ENCODE data around the gene RASA3.

The RASA3 gene

GRCh38 chr13:114166381-114167131 lies 34.1 kb upstream of the RASA3 start:
- no peak for DNase-seq
- Histone ChIP-seq H2AFZ (ENCODE audit: low read length) (no peak overlapping the region), H3K36me3 (replicated peaks; ENCODE audit: insufficient read depth, low read length) (no peaks in the 10 kb centered on the region), H4K20me1 (ENCODE audit: insufficient read depth, low read length) (no peaks in the 10 kb centered on the region), H3K9ac (ENCODE audit: low read length) (no peak overlapping the region), H3K9me2 (replicated peaks; ENCODE audit: insufficient read depth, low read length) (no peaks in the 10 kb centered on the region), H3K27me3 (replicated peaks; ENCODE audit: insufficient read depth, low read length) (no peaks in the 10 kb centered on the region), H3K4me1 (ENCODE audit: low read length) (peaks cover 4% of the 10 kb centered on the region), H3K9me3 (replicated peaks; ENCODE audit: insufficient read depth, low read length) (no peaks in the 10 kb centered on the region), H3F3A (ENCODE audit: insufficient read depth, low read length) (no peaks in the 10 kb centered on the region), H3K4me3 (ENCODE audit: low read length) (no peak overlapping the region), H3K4me2 (ENCODE audit: low read depth, low read length) (no peak overlapping the region), H3K79me2 (ENCODE audit: low read length) (no peaks in the 10 kb centered on the region), H3K27ac (ENCODE audit: low read length) (no peak overlapping the region)
- no peak for TF ChIP-seq EZH2 (optimal IDR thresholded peaks at IDR 0.05; ENCODE audit: low read depth, low read length)
- TF ChIP-seq EZH2phosphoT487 (IDR thresholded peaks at IDR 0.05; ENCODE audit: low read length), result no peak
- no peak for TF ChIP-seq CTCF (IDR thresholded peaks at IDR 0.05; ENCODE audit: low read length)

GRCh38 chr13:114164681-114165429 lies 32.4 kb upstream of the RASA3 start:
- H3K36me3 ChIP-seq (replicated peaks; ENCODE audit: insufficient read depth, low read length), result no peaks in the 10 kb centered on the region
- no peaks in the 10 kb centered on the region for H3F3A ChIP-seq (ENCODE audit: insufficient read depth, low read length)
- no peaks in the 10 kb centered on the region for H4K20me1 ChIP-seq (ENCODE audit: insufficient read depth, low read length)
- no peaks in the 10 kb centered on the region for H3K79me2 ChIP-seq (ENCODE audit: low read length)
- no peak overlapping the region for H3K4me2 ChIP-seq (ENCODE audit: low read depth, low read length)
- no peaks in the 10 kb centered on the region; the same call in 1 of the 2 replicates for H3K27me3 ChIP-seq (replicated peaks; ENCODE audit: insufficient read depth, low read length)
- peaks cover 6% of the 10 kb centered on the region for H3K4me1 ChIP-seq (ENCODE audit: low read length)
- H3K9ac ChIP-seq (ENCODE audit: low read length), result no peak overlapping the region
- no peak overlapping the region for H3K4me3 ChIP-seq (ENCODE audit: low read length)
- no peak for TF ChIP-seq EZH2 (optimal IDR thresholded peaks at IDR 0.05; ENCODE audit: low read depth, low read length)
- no peak for TF ChIP-seq CTCF (IDR thresholded peaks at IDR 0.05; ENCODE audit: low read length)
- TF ChIP-seq EZH2phosphoT487 (IDR thresholded peaks at IDR 0.05; ENCODE audit: low read length), result no peak
- no peaks in the 10 kb centered on the region for H3K9me2 ChIP-seq (replicated peaks; ENCODE audit: insufficient read depth, low read length)
- no peak overlapping the region for H3K27ac ChIP-seq (ENCODE audit: low read length)
- no peak overlapping the region for H2AFZ ChIP-seq (ENCODE audit: low read length)
- DNase-seq, result no peak
- no peaks in the 10 kb centered on the region for H3K9me3 ChIP-seq (replicated peaks; ENCODE audit: insufficient read depth, low read length)

- no peak overlapping the region for H3K27ac ChIP-seq (ENCODE audit: low read length)
- H3K4me1 ChIP-seq (ENCODE audit: low read length), result peaks cover 8% of the 10 kb centered on the region
- no peak for DNase-seq
- peaks cover 3% of the 10 kb centered on the region; the same call in 1 of the 2 replicates for H3F3A ChIP-seq (ENCODE audit: insufficient read depth, low read length)
- no peak overlapping the region for H2AFZ ChIP-seq (ENCODE audit: low read length)
- H3K9me2 ChIP-seq (replicated peaks; ENCODE audit: insufficient read depth, low read length), result no peaks in the 10 kb centered on the region
- H3K79me2 ChIP-seq (ENCODE audit: low read length), result no peaks in the 10 kb centered on the region
- no peaks in the 10 kb centered on the region for H3K9me3 ChIP-seq (replicated peaks; ENCODE audit: insufficient read depth, low read length)
- H3K4me2 ChIP-seq (ENCODE audit: low read depth, low read length), result no peak overlapping the region
- H3K36me3 ChIP-seq (replicated peaks; ENCODE audit: insufficient read depth, low read length), result no peaks in the 10 kb centered on the region
- no peak overlapping the region for H3K9ac ChIP-seq (ENCODE audit: low read length)
- H3K4me3 ChIP-seq (ENCODE audit: low read length), result no peak overlapping the region
- H3K27me3 ChIP-seq (replicated peaks; ENCODE audit: insufficient read depth, low read length), result no peaks in the 10 kb centered on the region; the same call in 1 of the 2 replicates
- TF ChIP-seq EZH2phosphoT487 (IDR thresholded peaks at IDR 0.05; ENCODE audit: low read length) (no peak), CTCF (IDR thresholded peaks at IDR 0.05; ENCODE audit: low read length) (no peak), EZH2 (optimal IDR thresholded peaks at IDR 0.05; ENCODE audit: low read depth, low read length) (no peak)
- H4K20me1 ChIP-seq (ENCODE audit: insufficient read depth, low read length), result no peaks in the 10 kb centered on the region
Observed at GRCh38 chr13:114164053-114164452, 31.6 kb upstream of the RASA3 start.

All from MM.1S (cell line).